ENCODE results near the gene OR10V1. TPM values are rescaled to one million over a fixed set of nuclear protein-coding genes. Genes with fewer than 3 reads are reported as not detected.

OR10V1 gene
- total and polyA plus RNA-seq, 2 experiments from 2014 or later, result not detected

- TF ChIP-seq ZNF462 (CRISPR knock-in tag; IDR thresholded peaks at IDR 0.05) (no peak), CTCF (conservative IDR thresholded peaks at IDR 0.05; ENCODE audit: low read depth in 2 of 2) (no peak), REST (IDR thresholded peaks at IDR 0.05; ENCODE audit: unreplicated experiment) (no peak)
These were observed 3.4 kb downstream of the OR10V1 start (continued) for GRCh38 chr11:59710136-59710847.
